Measurements from ENCODE around the gene IDI2. TPM values are rescaled to one million over a fixed set of nuclear protein-coding genes. Genes with fewer than 3 reads are reported as not detected.
A peak's percentile ranks its signal among the peaks of the same experiment; 100 is the strongest.
"Not testable (repeated sequence)": the region's sequence is repeated elsewhere in the genome, so short reads cannot be mapped to it uniquely, and the experiment has no call there.

IDI2 gene
- total RNA-seq, 1 donor from 2014 or later = not detected

GRCh38 chr10:1044964-1045363 lies 19.3 kb upstream of the IDI2 start:
- Mint-ChIP-seq H3K27me3 (ENCODE audit: low read depth) (no peaks in the 10 kb centered on the region), H3K4me1 (ENCODE audit: low read depth) (peaks cover 46% of the 10 kb centered on the region), H3K36me3 (ENCODE audit: low read depth) (peaks cover 14% of the 10 kb centered on the region), H3K27ac (ENCODE audit: unreplicated experiment) (peak overlapping the region; percentile 69), H3K4me3 (ENCODE audit: unreplicated experiment) (peak overlapping the region; percentile 17), H3K9me3 (ENCODE audit: low read depth) (no peaks in the 10 kb centered on the region)
- no peak for TF ChIP-seq CTCF (IDR thresholded peaks at IDR 0.05)
- no peak for DNase-seq (ENCODE audit: low spot score)

DNA sequence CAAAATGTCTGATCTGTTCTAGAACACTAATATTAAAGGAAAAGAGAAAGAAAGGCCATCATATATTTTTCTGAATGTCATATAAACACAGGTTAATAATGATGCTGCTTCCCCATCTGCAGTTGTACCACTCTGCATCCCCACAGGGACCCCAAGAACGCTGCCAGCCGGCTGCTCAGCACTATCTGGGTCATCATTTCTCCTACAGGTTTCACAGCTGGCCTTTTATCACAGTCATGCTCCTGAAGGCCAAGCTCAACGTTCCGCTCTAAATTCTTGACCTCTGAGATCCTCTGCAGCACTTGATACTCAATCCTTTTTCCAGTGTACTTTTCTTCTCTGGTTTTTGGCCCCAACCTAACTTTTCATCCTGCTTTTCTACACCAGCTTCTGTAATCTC lies 18.5 kb upstream of the IDI2 start:
- peaks cover 14% of the 10 kb centered on the region for H3K36me3 Mint-ChIP-seq (ENCODE audit: low read depth)
- no peak overlapping the region for H3K4me3 Mint-ChIP-seq (ENCODE audit: unreplicated experiment)

DNA sequence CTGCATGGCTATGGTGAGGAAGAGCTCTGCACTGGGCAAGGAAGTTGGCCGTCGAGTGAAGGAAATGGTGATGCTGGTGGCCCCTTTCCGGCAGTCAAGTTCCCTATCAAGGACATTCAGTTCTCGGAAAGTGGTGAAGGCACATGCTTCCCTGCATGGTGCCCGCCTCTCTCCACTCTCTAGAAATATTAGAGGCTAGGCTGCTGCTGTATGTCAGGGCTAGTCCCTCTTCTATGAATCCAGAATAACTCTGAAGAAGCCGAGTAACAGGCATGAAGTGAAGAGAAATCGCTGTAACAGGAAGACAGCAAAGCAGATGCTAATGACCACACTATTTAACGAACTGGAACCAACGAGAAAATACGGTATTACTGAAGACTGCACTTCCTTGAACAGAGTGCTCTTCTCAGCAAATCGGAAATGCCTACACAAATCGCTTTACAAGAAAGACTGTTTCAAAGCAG lies 17.9 kb upstream of the IDI2 start:
- no peak for TF ChIP-seq CTCF (IDR thresholded peaks at IDR 0.05)
- Mint-ChIP-seq H3K27me3 (ENCODE audit: low read depth) (no peaks in the 10 kb centered on the region), H3K27ac (ENCODE audit: unreplicated experiment) (peak overlapping the region; percentile 43), H3K4me1 (ENCODE audit: low read depth) (peaks cover 46% of the 10 kb centered on the region), H3K4me3 (ENCODE audit: unreplicated experiment) (no peak overlapping the region), H3K36me3 (ENCODE audit: low read depth) (peaks cover 14% of the 10 kb centered on the region), H3K9me3 (ENCODE audit: low read depth) (no peaks in the 10 kb centered on the region)
- DNase-seq (ENCODE audit: low spot score) = no peak

More for the DNA sequence above, 18.5 kb upstream of the IDI2 start:
- Mint-ChIP-seq H3K4me1 (ENCODE audit: low read depth) (peaks cover 46% of the 10 kb centered on the region), H3K27ac (ENCODE audit: unreplicated experiment) (peak overlapping the region; percentile 85), H3K27me3 (ENCODE audit: low read depth) (no peaks in the 10 kb centered on the region), H3K9me3 (ENCODE audit: low read depth) (no peaks in the 10 kb centered on the region)
- TF ChIP-seq CTCF (IDR thresholded peaks at IDR 0.05) = no peak
- DNase-seq (ENCODE audit: low spot score) = no peak

- H3K4me1 Mint-ChIP-seq (ENCODE audit: low read depth) = peaks cover 36% of the 10 kb centered on the region
- peaks cover 27% of the 10 kb centered on the region for H3K36me3 Mint-ChIP-seq (ENCODE audit: low read depth)
- no peak overlapping the region for H3K4me3 Mint-ChIP-seq (ENCODE audit: unreplicated experiment)
Observed at GRCh38 chr10:1041514-1041913, 15.9 kb upstream of the IDI2 start.

GRCh38 chr10:1040133-1040532 lies 14.5 kb upstream of the IDI2 start:
- Mint-ChIP-seq H3K27me3 (ENCODE audit: low read depth) (no peaks in the 10 kb centered on the region), H3K4me1 (ENCODE audit: low read depth) (peaks cover 35% of the 10 kb centered on the region), H3K27ac (ENCODE audit: unreplicated experiment) (peak overlapping the region; percentile 45), H3K36me3 (ENCODE audit: low read depth) (peaks cover 27% of the 10 kb centered on the region), H3K9me3 (ENCODE audit: low read depth) (no peaks in the 10 kb centered on the region), H3K4me3 (ENCODE audit: unreplicated experiment) (no peak overlapping the region)
- DNase-seq (ENCODE audit: low spot score) = no peak
- TF ChIP-seq CTCF (IDR thresholded peaks at IDR 0.05) = no peak

More at GRCh38 chr10:1041514-1041913, 15.9 kb upstream of the IDI2 start:
- Mint-ChIP-seq H3K27ac (ENCODE audit: unreplicated experiment) (no peak overlapping the region), H3K9me3 (ENCODE audit: low read depth) (no peaks in the 10 kb centered on the region), H3K27me3 (ENCODE audit: low read depth) (no peaks in the 10 kb centered on the region)
- DNase-seq (ENCODE audit: low spot score) = no peak
- TF ChIP-seq CTCF (IDR thresholded peaks at IDR 0.05) = no peak

GRCh38 chr10:1038769-1039168 lies 13.1 kb upstream of the IDI2 start:
- not testable (repeated sequence) for H3K27me3 Mint-ChIP-seq (ENCODE audit: low read depth); DNase-seq (ENCODE audit: low spot score); H3K9me3 Mint-ChIP-seq (ENCODE audit: low read depth); H3K4me3 Mint-ChIP-seq (ENCODE audit: unreplicated experiment); H3K27ac Mint-ChIP-seq (ENCODE audit: unreplicated experiment)
- Mint-ChIP-seq H3K36me3 (ENCODE audit: low read depth) (peaks cover 25% of the 10 kb centered on the region), H3K4me1 (ENCODE audit: low read depth) (peaks cover 28% of the 10 kb centered on the region)
